Neural progenitor cell (in vitro differentiated cells): ENCODE results near the gene PDXP. TPM values are rescaled to one million over a fixed set of nuclear protein-coding genes. Genes with fewer than 3 reads are reported as not detected.

Experiments used
- DNase-seq: peaks from one replicate; pipeline ENCODE4 v3.0.0-alpha.2; 2016; ENCODE audit warnings: low spot score
- H2AFZ ChIP-seq: fragments of 200-600 bp; sonication (generic); replicated peaks from 2 replicates; pipeline ENCODE4 v1.6.1; 2016; ENCODE audit warnings: antibody characterized with exemption
- H3F3A ChIP-seq: fragments of 200-600 bp; sonication (generic); 2 replicates; pipeline ENCODE4 v1.6.1; 2016; ENCODE audit warnings: antibody characterized with exemption, low read depth
- H3K27ac ChIP-seq: fragments of 200-600 bp; sonication (generic); 2 replicates; pipeline ENCODE4 v1.5.1; 2016; ENCODE audit warnings: mild to moderate bottlenecking
- H3K27me3 ChIP-seq: fragments of 200-600 bp; sonication (generic); 2 replicates; pipeline ENCODE4 v1.6.1; 2016; ENCODE audit warnings: mild to moderate bottlenecking, moderate library complexity
- H3K36me3 ChIP-seq: fragments of 200-600 bp; sonication (generic); 2 replicates; pipeline ENCODE4 v1.5.1; 2016
- H3K4me1 ChIP-seq: fragments of 200-600 bp; sonication (generic); 2 replicates; pipeline ENCODE4 v1.6.1; 2016; ENCODE audit warnings: mixed run types
- H3K4me2 ChIP-seq: fragments of 200-600 bp; sonication (generic); 2 replicates; pipeline ENCODE4 v1.6.1; 2016
- H3K4me3 ChIP-seq: fragments of 200-600 bp; sonication (generic); 2 replicates; pipeline ENCODE4 v1.5.1; 2016
- H3K79me2 ChIP-seq: fragments of 200-600 bp; sonication (generic); 2 replicates; pipeline ENCODE4 v1.6.1; 2016; ENCODE audit warnings: low read depth
- H3K9ac ChIP-seq: fragments of 200-600 bp; sonication (generic); 2 replicates; pipeline ENCODE4 v1.6.1; 2016
- H3K9me3 ChIP-seq: fragments of 200-600 bp; sonication (generic); 2 replicates; pipeline ENCODE4 v1.5.1; 2016; ENCODE audit warnings: low read depth
- H4K20me1 ChIP-seq: fragments of 200-600 bp; sonication (generic); 2 replicates; pipeline ENCODE4 v1.6.1; 2016; ENCODE audit warnings: low read depth
- H3K27ac Mint-ChIP-seq: 3 replicates; pipeline ENCODE4 v1.8.0; 2021; ENCODE audit warnings: mixed read lengths
- H3K27me3 Mint-ChIP-seq: 2 replicates; pipeline ENCODE4 v1.8.0; 2022; ENCODE audit warnings: low read depth, mild to moderate bottlenecking, inconsistent platforms, moderate library complexity, mixed read lengths; ENCODE audit not compliant: insufficient read depth
- H3K36me3 Mint-ChIP-seq: 3 replicates; pipeline ENCODE4 v1.8.0; 2021; ENCODE audit warnings: mixed read lengths
- H3K4me1 Mint-ChIP-seq: 3 replicates; pipeline ENCODE4 v1.8.0; 2021; ENCODE audit warnings: mixed read lengths
- H3K4me3 Mint-ChIP-seq: 3 replicates; pipeline ENCODE4 v1.8.0; 2021; ENCODE audit warnings: mild to moderate bottlenecking, moderate library complexity, mixed read lengths
- H3K9me3 Mint-ChIP-seq: 3 replicates; pipeline ENCODE4 v1.8.0; 2020; ENCODE audit warnings: mixed read lengths
- CTCF ChIP-seq: fragments of 200-600 bp; sonication (generic); IDR thresholded peaks from 2 replicates; pipeline ENCODE4 v1.5.1; 2017; ENCODE audit warnings: antibody characterized with exemption, mild to moderate bottlenecking
- EZH2 ChIP-seq: fragments of 200-600 bp; sonication (generic); IDR thresholded peaks from 2 replicates; pipeline ENCODE4 v1.6.1; 2017; ENCODE audit warnings: antibody characterized with exemption, mild to moderate bottlenecking, moderate library complexity
- EZH2phosphoT487 ChIP-seq: fragments of 200-600 bp; sonication (generic); IDR thresholded peaks from 2 replicates; pipeline ENCODE4 v1.6.1; 2017; ENCODE audit warnings: antibody characterized with exemption
- total RNA-seq: library from RNA; depleted of rRNA; stranded (reverse); fragments of >200 nt; gene quantifications from 2 replicates; pipeline ENCODE4 v1.2.3, GENCODE V29; 2015; ENCODE audit warnings: low replicate concordance

PDXP gene
- total RNA-seq, 1 donor from 2014 or later: 25.1 TPM

- Histone ChIP-seq H3K36me3 (no peaks in the 10 kb centered on the region), H3K4me2 (no peak overlapping the region), H4K20me1 (peaks cover 4% of the 10 kb centered on the region), H3F3A (no peaks in the 10 kb centered on the region), H3K27ac (no peak overlapping the region), H3K4me1 (no peaks in the 10 kb centered on the region), H3K9me3 (no peaks in the 10 kb centered on the region), H3K9ac (no peak overlapping the region), H2AFZ (no peak overlapping the region), H3K79me2 (no peaks in the 10 kb centered on the region), H3K4me3 (no peak overlapping the region), H3K27me3 (no peaks in the 10 kb centered on the region)
- H3K4me3 Mint-ChIP-seq: no peak overlapping the region
- peaks cover 2% of the 10 kb centered on the region for H3K27me3 Mint-ChIP-seq
- no peak for DNase-seq
- no peak for TF ChIP-seq EZH2phosphoT487
- no peak for TF ChIP-seq CTCF
- no peak for TF ChIP-seq EZH2
- H3K9me3 Mint-ChIP-seq: no peaks in the 10 kb centered on the region
- H3K4me1 Mint-ChIP-seq: peaks cover 2% of the 10 kb centered on the region
- no peak overlapping the region for H3K27ac Mint-ChIP-seq
- peaks cover 2% of the 10 kb centered on the region for H3K36me3 Mint-ChIP-seq
Measured at GRCh38 chr22:37647317-37647716, 11.2 kb upstream of the PDXP start.

- Mint-ChIP-seq H3K9me3 (no peaks in the 10 kb centered on the region), H3K4me1 (peaks cover 2% of the 10 kb centered on the region), H3K27ac (no peak overlapping the region), H3K36me3 (peaks cover 2% of the 10 kb centered on the region), H3K27me3 (peaks cover 2% of the 10 kb centered on the region), H3K4me3 (no peak overlapping the region)
- no peak overlapping the region for H3K4me3 ChIP-seq
- no peak overlapping the region for H3K27ac ChIP-seq
- H3K79me2 ChIP-seq: no peaks in the 10 kb centered on the region
- no peaks in the 10 kb centered on the region for H3K4me1 ChIP-seq
- no peak for TF ChIP-seq EZH2phosphoT487
- no peak for TF ChIP-seq CTCF
- TF ChIP-seq EZH2: no peak
- H3K9ac ChIP-seq: no peak overlapping the region
- no peak for DNase-seq
- no peaks in the 10 kb centered on the region for H3K36me3 ChIP-seq
- H3K4me2 ChIP-seq: no peak overlapping the region
- H4K20me1 ChIP-seq: peaks cover 4% of the 10 kb centered on the region
- H3K9me3 ChIP-seq: no peaks in the 10 kb centered on the region
- no peaks in the 10 kb centered on the region for H3K27me3 ChIP-seq
- H2AFZ ChIP-seq: no peak overlapping the region
- no peaks in the 10 kb centered on the region for H3F3A ChIP-seq
Measured at GRCh38 chr22:37647928-37648327, 10.6 kb upstream of the PDXP start.

- Histone ChIP-seq H3K9ac (no peak overlapping the region), H3F3A (no peaks in the 10 kb centered on the region), H3K4me2 (no peak overlapping the region), H3K27me3 (no peaks in the 10 kb centered on the region), H4K20me1 (no peaks in the 10 kb centered on the region), H2AFZ (no peak overlapping the region), H3K36me3 (no peaks in the 10 kb centered on the region), H3K4me3 (no peak overlapping the region), H3K4me1 (no peaks in the 10 kb centered on the region), H3K79me2 (no peaks in the 10 kb centered on the region), H3K27ac (no peak overlapping the region), H3K9me3 (no peaks in the 10 kb centered on the region)
- peaks cover 2% of the 10 kb centered on the region for H3K36me3 Mint-ChIP-seq
- H3K9me3 Mint-ChIP-seq: no peaks in the 10 kb centered on the region
- DNase-seq: no peak
- no peaks in the 10 kb centered on the region for H3K4me1 Mint-ChIP-seq
- peaks cover 3% of the 10 kb centered on the region for H3K27me3 Mint-ChIP-seq
- no peak for TF ChIP-seq EZH2phosphoT487
- no peak for TF ChIP-seq EZH2
- TF ChIP-seq CTCF: no peak
- H3K27ac Mint-ChIP-seq: no peak overlapping the region
- no peak overlapping the region for H3K4me3 Mint-ChIP-seq
Measured at GRCh38 chr22:37650463-37651136, 7.9 kb upstream of the PDXP start.
